A549 treated with ZK216348 at 1 μM for 4 hours (cell line): ENCODE results near the gene HSD17B10. TPM values are rescaled to one million over a fixed set of nuclear protein-coding genes. Genes with fewer than 3 reads are reported as not detected.

Experiments used
- total RNA-seq: library from RNA; stranded (reverse); fragments of 200-300 nt; extraction: Qiagen RNA extraction; gene quantifications from 5 replicates; pipeline ENCODE4 v1.2.3, GENCODE V29; 2022; ENCODE audit warnings: low read depth

Gene HSD17B10
- total RNA-seq: 132 to 217 TPM (median 188 TPM) in 5 replicates

DNA sequence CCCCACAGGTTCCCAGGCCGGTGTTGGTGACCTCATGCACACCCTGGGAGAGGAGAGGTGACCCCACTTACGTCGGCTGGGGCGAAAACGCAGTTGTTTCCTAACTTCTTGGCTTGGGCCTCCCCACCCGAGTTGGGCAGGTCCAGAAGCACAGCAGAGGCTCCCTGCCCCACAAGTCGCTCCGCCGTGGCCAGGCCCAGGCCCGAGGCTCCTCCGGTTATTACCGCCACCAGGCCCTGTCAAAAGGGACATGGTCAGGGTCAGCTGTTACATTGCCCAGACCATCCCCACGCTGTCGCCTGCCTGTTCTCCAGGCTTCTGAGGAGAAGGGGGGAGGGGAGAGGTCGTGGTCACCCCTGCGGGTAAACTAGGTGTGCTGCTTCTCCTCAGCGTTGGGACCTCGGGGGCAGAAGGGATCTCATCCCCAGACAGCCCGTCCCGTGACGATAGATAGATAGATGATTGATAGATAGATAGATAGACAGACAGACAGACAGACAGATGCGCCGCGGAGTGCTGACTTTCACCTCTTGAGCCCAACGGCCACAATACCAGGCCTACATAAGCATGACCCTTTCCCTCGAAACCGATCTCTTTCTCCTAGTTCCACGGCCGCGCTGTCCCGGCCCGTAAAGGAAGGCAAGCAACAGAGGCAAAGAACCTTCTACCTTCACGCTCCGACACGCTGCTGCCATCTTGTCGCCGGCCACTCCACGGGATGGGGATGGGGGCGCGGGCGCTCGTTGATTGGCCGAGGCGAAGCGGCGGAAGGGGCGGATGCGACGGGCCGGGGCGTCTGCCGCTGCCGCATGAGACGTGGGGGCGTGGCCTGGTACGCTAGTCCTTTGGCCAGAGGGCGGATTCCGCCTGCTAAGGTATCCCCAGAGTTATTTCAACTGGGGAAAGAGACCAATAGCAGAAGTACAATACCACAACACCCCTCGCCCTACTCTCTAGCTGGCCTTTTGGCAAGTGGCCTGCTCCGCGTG is at the start of gene HSD17B10:
Gene HSD17B10, minus strand, starts transcription at position 720 of the 989 bp plus-strand sequence. Its CDS starts 25 bp downstream, at position 695.

GRCh38 chrX:53422861-53423306 is 11.3 kb downstream of the HSD17B10 start, which contains the start of gene RIBC1:
Gene RIBC1, plus strand, starts transcription at chrX:53422873. Its CDS starts 3,404 bp downstream, at chrX:53426277.

DNA sequence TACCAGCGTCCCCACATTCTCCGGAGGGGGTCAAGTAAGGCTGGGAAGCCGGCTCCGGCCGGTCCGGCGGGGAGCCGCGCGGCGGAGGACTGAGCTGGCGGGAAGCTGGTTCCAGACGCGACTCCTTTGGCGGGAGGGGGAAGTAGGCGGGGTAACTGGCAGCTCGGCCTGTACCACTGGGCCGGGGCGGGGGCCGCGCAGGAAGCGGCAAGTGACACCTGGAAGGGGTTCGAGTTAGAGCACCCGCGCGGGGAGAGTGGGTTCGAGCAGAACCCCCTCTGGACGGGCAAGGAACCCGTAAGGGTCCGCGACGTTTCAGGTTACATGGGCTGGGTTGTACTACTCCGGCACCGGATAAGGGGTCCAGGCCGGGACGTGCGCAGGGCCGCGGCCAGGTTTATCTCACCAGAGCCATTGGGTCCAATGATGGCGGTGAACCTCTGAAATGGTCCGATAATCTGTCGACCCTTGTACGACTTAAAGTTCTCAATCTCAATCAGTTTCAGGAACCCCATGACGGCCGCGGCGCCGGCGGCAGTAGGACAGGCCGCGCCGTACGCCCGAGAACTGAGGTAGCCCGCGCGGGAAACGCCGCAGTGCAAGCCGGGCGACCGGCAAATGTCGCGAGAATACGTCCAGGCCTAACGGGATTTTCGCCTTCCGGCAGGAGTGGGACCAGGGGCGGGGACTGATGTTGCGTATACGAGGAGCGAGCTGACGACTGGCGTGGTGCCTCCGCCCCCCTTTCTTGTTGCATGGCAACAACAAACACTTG is 11.9 kb downstream of the HSD17B10 start, which contains the start of gene SMC1A:
Gene SMC1A, minus strand, starts transcription at position 569 of the 775 bp plus-strand sequence. Its CDS starts 54 bp downstream, at position 515.

Other genes starting within 250 kb of the HSD17B10 start
- 33.7 to 64.0 TPM (median 55.7 TPM) in 5 replicates for gene KDM5C, start 209.2 kb downstream of the HSD17B10 start, total RNA-seq
- 34.7 to 42.9 TPM (median 40.6 TPM) in 5 replicates for gene IQSEC2, start 152.8 kb downstream of the HSD17B10 start, total RNA-seq
- 39.0 to 66.2 TPM (median 47.2 TPM) in 5 replicates for gene SMC1A, start 11.7 kb downstream of the HSD17B10 start, total RNA-seq
- gene RIBC1, start 11.5 kb downstream of the HSD17B10 start, total RNA-seq: 0.86 to 1.5 TPM (median 1.3 TPM) in 5 replicates